Measurements from ENCODE around the gene DLGAP1. TPM values are rescaled to one million over a fixed set of nuclear protein-coding genes. Genes with fewer than 3 reads are reported as not detected.

The DLGAP1 gene
- total RNA-seq, 1 experiment from 2014 or later = not detected

- Mint-ChIP-seq H3K36me3 (ENCODE audit: insufficient read depth, unreplicated experiment) (no peaks in the 10 kb centered on the region), H3K4me1 (ENCODE audit: insufficient read depth, unreplicated experiment) (no peaks in the 10 kb centered on the region), H3K9me3 (ENCODE audit: unreplicated experiment) (no peaks in the 10 kb centered on the region), H3K27ac (ENCODE audit: low read depth, unreplicated experiment) (no peak overlapping the region), H3K4me3 (ENCODE audit: unreplicated experiment) (no peak overlapping the region), H3K27me3 (ENCODE audit: insufficient read depth, unreplicated experiment) (peaks cover 68% of the 10 kb centered on the region)
- no TSS peak for BruUV-seq (replicated peaks)
- POLR2A ChIA-PET = interaction anchor here (0.6 kb wide), 1 partner anchor 741 kb away, joined by 3 read pairs; no protein-coding TSS in a partner anchor
- TF ChIP-seq CTCF (IDR thresholded peaks at IDR 0.05; ENCODE audit: unreplicated experiment) = no peak
- no peak for DNase-seq (ENCODE audit: unreplicated experiment)
- intact Hi-C loops (cut with micrococcal nuclease) = loop anchor here (1.0 kb wide), 1 partner anchor 8 kb away; no protein-coding TSS in a partner anchor
- CTCF ChIA-PET = no interaction called here
These were observed 171.3 kb downstream of the DLGAP1 start for GRCh38 chr18:4283746-4284291.

- no TSS peak for BruUV-seq (replicated peaks)
- intact Hi-C loops (cut with micrococcal nuclease) = loop anchor here (1.0 kb wide), 1 partner anchor 9 kb away; no protein-coding TSS in a partner anchor
- H3K36me3 Mint-ChIP-seq (ENCODE audit: insufficient read depth, unreplicated experiment) = no peaks in the 10 kb centered on the region
These were observed 172.2 kb downstream of the DLGAP1 start for GRCh38 chr18:4282954-4283353.

GRCh38 chr18:4276953-4277585 lies 178.0 kb downstream of the DLGAP1 start:
- peaks cover 73% of the 10 kb centered on the region for H3K27me3 Mint-ChIP-seq (ENCODE audit: insufficient read depth, unreplicated experiment)
- no peak for DNase-seq (ENCODE audit: unreplicated experiment)
- no peaks in the 10 kb centered on the region for H3K4me1 Mint-ChIP-seq (ENCODE audit: insufficient read depth, unreplicated experiment)
- no peak for TF ChIP-seq CTCF (IDR thresholded peaks at IDR 0.05; ENCODE audit: unreplicated experiment)
- no peaks in the 10 kb centered on the region for H3K9me3 Mint-ChIP-seq (ENCODE audit: unreplicated experiment)
- CTCF ChIA-PET = no interaction called here
- no peaks in the 10 kb centered on the region for H3K36me3 Mint-ChIP-seq (ENCODE audit: insufficient read depth, unreplicated experiment)
- intact Hi-C loops (cut with micrococcal nuclease) = no loop called here
- no peak overlapping the region for H3K4me3 Mint-ChIP-seq (ENCODE audit: unreplicated experiment)
- POLR2A ChIA-PET = no interaction called here
- BruUV-seq (replicated peaks) = no TSS peak
- H3K27ac Mint-ChIP-seq (ENCODE audit: low read depth, unreplicated experiment) = no peak overlapping the region

More at GRCh38 chr18:4282954-4283353, 172.2 kb downstream of the DLGAP1 start:
- Mint-ChIP-seq H3K9me3 (ENCODE audit: unreplicated experiment) (no peaks in the 10 kb centered on the region), H3K27me3 (ENCODE audit: insufficient read depth, unreplicated experiment) (peaks cover 68% of the 10 kb centered on the region), H3K4me3 (ENCODE audit: unreplicated experiment) (no peak overlapping the region), H3K27ac (ENCODE audit: low read depth, unreplicated experiment) (no peak overlapping the region), H3K4me1 (ENCODE audit: insufficient read depth, unreplicated experiment) (no peaks in the 10 kb centered on the region)
- no peak for DNase-seq (ENCODE audit: unreplicated experiment)
- ChIA-PET POLR2A (no interaction called here), CTCF (no interaction called here)
- TF ChIP-seq CTCF (IDR thresholded peaks at IDR 0.05; ENCODE audit: unreplicated experiment) = no peak

- Mint-ChIP-seq H3K27me3 (ENCODE audit: insufficient read depth, unreplicated experiment) (peaks cover 48% of the 10 kb centered on the region), H3K27ac (ENCODE audit: low read depth, unreplicated experiment) (no peak overlapping the region), H3K4me3 (ENCODE audit: unreplicated experiment) (no peak overlapping the region), H3K4me1 (ENCODE audit: insufficient read depth, unreplicated experiment) (no peaks in the 10 kb centered on the region), H3K9me3 (ENCODE audit: unreplicated experiment) (no peaks in the 10 kb centered on the region), H3K36me3 (ENCODE audit: insufficient read depth, unreplicated experiment) (no peaks in the 10 kb centered on the region)
- no peak for TF ChIP-seq CTCF (IDR thresholded peaks at IDR 0.05; ENCODE audit: unreplicated experiment)
- POLR2A ChIA-PET = no interaction called here
- DNase-seq (ENCODE audit: unreplicated experiment) = no peak
- no TSS peak for BruUV-seq (replicated peaks)
- CTCF ChIA-PET = interaction anchor here (1.4 kb wide), 1 partner anchor 166 kb away, joined by 5 read pairs; no protein-coding TSS in a partner anchor
- intact Hi-C loops (cut with micrococcal nuclease) = no loop called here
These were observed 183.2 kb downstream of the DLGAP1 start for GRCh38 chr18:4271952-4272351.
